SU-DHL-6 (cell line): ENCODE data around the gene TELO2.

Experiments
- H2AFZ ChIP-seq: fragments of 200-600 bp; sonication (generic); 2 replicates; pipeline ENCODE4 v1.6.1; 2014; ENCODE audit warnings: low read depth, mild to moderate bottlenecking, moderate library complexity, mixed read lengths, antibody characterized with exemption, low read length; ENCODE audit not compliant: severe bottlenecking
- H3F3A ChIP-seq: fragments of 200-600 bp; shearing (Covaris generic); 2 replicates; pipeline ENCODE4 v1.6.0; 2016; ENCODE audit warnings: antibody characterized with exemption, mild to moderate bottlenecking; ENCODE audit not compliant: insufficient read depth
- H3K27ac ChIP-seq: fragments of 200-600 bp; sonication (generic); 2 replicates; pipeline ENCODE4 v1.5.1; 2016; ENCODE audit warnings: low read depth, mild to moderate bottlenecking, low read length, moderate library complexity, mixed read lengths
- H3K27me3 ChIP-seq: fragments of 200-600 bp; sonication (generic), shearing (Covaris generic); 2 replicates; pipeline ENCODE4 v1.6.0; 2014; ENCODE audit warnings: mild to moderate bottlenecking, low read length
- H3K36me3 ChIP-seq: fragments of 200-600 bp; sonication (generic); 2 replicates; pipeline ENCODE4 v1.6.1; 2014; ENCODE audit warnings: mild to moderate bottlenecking, low read length, mixed read lengths
- H3K4me2 ChIP-seq: fragments of 300-600, 200-600 bp; shearing (Covaris generic), sonication (generic); 2 replicates; pipeline ENCODE4 v1.6.0; 2014; ENCODE audit warnings: low read length, low read depth, mild to moderate bottlenecking; ENCODE audit not compliant: poor library complexity, severe bottlenecking
- H3K4me3 ChIP-seq: fragments of 200-600 bp; sonication (generic); 2 replicates; pipeline ENCODE4 v1.5.1; 2014; ENCODE audit warnings: antibody characterized with exemption, low read length, mild to moderate bottlenecking, mixed read lengths; ENCODE audit not compliant: insufficient read depth, poor library complexity, severe bottlenecking
- H3K79me2 ChIP-seq: fragments of 200-600 bp; sonication (generic); 2 replicates; pipeline ENCODE4 v1.6.1; 2014; ENCODE audit warnings: mild to moderate bottlenecking, low read length, moderate library complexity; ENCODE audit not compliant: insufficient read depth
- H3K9ac ChIP-seq: fragments of 200-600 bp; sonication (generic); 2 replicates; pipeline ENCODE4 v1.7.0; 2014; ENCODE audit warnings: mild to moderate bottlenecking, low read length
- H3K9me2 ChIP-seq: fragments of 200-600 bp; sonication (generic); replicated peaks from 2 replicates; pipeline ENCODE4 v1.6.1; 2014; ENCODE audit warnings: low read length; ENCODE audit not compliant: insufficient read depth
- H3K9me3 ChIP-seq: fragments of 200-600 bp; sonication (generic); 2 replicates; pipeline ENCODE4 v1.6.1; 2014; ENCODE audit warnings: low read length, mixed read lengths; ENCODE audit not compliant: insufficient read depth
- H4K20me1 ChIP-seq: fragments of 200-600 bp; sonication (generic); 2 replicates; pipeline ENCODE4 v1.6.1; 2014; ENCODE audit warnings: low read depth, mild to moderate bottlenecking, antibody characterized with exemption, low read length, moderate library complexity, mixed read lengths
- CTCF ChIP-seq: fragments of 200-600 bp; sonication (generic); IDR thresholded peaks from one replicate; pipeline ENCODE4 v1.5.1; 2017; ENCODE audit warnings: antibody characterized with exemption, mild to moderate bottlenecking, low read length, moderate library complexity; ENCODE audit not compliant: insufficient read depth, poor library complexity, severe bottlenecking
- EZH2phosphoT487 ChIP-seq: fragments of 200-600 bp; sonication (generic), shearing (Covaris generic); conservative IDR thresholded peaks from 2 replicates; pipeline ENCODE4 v1.6.1; 2018; ENCODE audit warnings: mild to moderate bottlenecking, antibody characterized with exemption, low read length, moderate library complexity, mixed read lengths

Gene TELO2

DNA sequence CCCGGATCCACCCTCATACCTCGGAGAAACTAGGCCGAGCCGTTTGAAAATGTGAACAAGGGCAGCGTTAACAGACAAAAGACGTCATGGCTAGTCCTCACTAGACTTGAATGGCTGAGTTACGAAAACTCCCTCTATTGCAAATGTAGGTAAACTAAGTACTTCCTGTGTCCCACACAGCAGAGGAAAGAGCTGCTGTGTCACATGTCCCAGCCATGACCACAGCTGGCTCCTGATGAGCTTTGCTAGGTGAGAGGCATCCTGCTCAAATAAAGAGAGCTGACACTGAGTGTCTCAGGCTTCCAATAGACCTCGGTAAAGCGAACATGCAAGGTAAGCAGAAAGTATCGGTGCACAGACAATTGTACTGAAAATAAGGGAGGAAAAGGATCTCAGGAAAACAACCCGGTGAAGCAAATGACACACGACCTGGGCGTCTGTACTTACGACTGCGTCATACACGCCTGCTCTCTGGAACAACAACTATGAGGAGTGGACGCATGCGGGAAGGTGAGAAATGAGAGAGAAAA lies 66.4 kb downstream of the TELO2 start:
- H4K20me1 ChIP-seq = no peaks in the 10 kb centered on the region
- no peak overlapping the region for H3K27ac ChIP-seq
- no peaks in the 10 kb centered on the region for H3K9me2 ChIP-seq
- H3K4me3 ChIP-seq = no peak overlapping the region
- no peak overlapping the region for H3K4me2 ChIP-seq
- H3K36me3 ChIP-seq = no peaks in the 10 kb centered on the region
- H2AFZ ChIP-seq = no peak overlapping the region
- TF ChIP-seq CTCF = no peak
- no peak for TF ChIP-seq EZH2phosphoT487
- H3K27me3 ChIP-seq = no peaks in the 10 kb centered on the region
- no peaks in the 10 kb centered on the region for H3K9me3 ChIP-seq
- no peaks in the 10 kb centered on the region for H3F3A ChIP-seq
- no peak overlapping the region for H3K9ac ChIP-seq
- H3K79me2 ChIP-seq = no peaks in the 10 kb centered on the region
